ENCODE measurements around the gene BHLHE41.

DNA sequence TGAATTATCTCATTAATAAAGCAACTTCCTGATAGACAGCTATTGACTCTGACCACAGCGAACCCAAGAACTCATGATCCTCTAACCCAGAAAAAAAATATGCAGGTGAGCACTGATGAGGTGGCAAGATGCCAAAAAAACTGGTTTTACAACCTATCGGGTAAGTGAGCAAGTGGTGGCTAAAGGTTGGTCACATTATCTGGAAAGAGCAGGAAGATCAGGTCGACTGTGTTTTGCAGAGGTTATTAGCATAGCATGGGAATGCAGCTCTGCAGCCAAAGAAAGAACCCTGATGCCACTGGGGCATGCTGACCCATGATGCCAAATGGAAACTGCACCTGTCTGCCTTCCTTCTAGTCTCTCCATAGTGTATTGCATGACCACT is 23.5 kb downstream of the BHLHE41 start:
- TF ChIP-seq, protein P1, sequence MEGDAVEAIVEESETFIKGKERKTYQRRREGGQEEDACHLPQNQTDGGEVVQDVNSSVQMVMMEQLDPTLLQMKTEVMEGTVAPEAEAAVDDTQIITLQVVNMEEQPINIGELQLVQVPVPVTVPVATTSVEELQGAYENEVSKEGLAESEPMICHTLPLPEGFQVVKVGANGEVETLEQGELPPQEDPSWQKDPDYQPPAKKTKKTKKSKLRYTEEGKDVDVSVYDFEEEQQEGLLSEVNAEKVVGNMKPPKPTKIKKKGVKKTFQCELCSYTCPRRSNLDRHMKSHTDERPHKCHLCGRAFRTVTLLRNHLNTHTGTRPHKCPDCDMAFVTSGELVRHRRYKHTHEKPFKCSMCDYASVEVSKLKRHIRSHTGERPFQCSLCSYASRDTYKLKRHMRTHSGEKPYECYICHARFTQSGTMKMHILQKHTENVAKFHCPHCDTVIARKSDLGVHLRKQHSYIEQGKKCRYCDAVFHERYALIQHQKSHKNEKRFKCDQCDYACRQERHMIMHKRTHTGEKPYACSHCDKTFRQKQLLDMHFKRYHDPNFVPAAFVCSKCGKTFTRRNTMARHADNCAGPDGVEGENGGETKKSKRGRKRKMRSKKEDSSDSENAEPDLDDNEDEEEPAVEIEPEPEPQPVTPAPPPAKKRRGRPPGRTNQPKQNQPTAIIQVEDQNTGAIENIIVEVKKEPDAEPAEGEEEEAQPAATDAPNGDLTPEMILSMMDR (conservative IDR thresholded peaks at IDR 0.05; ENCODE audit: low read depth, low read length): no peak
- no peak for TF ChIP-seq EZH2 (IDR thresholded peaks at IDR 0.05; ENCODE audit: borderline replicate concordance, low read depth, low read length, poor library complexity, severe bottlenecking)

Data from A673 (cell line).